Loucy (cell line): ENCODE results near the gene PITPNC1.

ENCODE experiments used
- CTCF ChIP-seq: fragments of 200-600 bp; sonication (generic); conservative IDR thresholded peaks from 2 replicates; pipeline ENCODE4 v1.5.1; 2014; ENCODE audit warnings: mild to moderate bottlenecking, antibody characterized with exemption, low read length
- EZH2phosphoT487 ChIP-seq: fragments of 200-600 bp; IDR thresholded peaks from 2 replicates; pipeline ENCODE4 v1.6.1; 2018; ENCODE audit warnings: antibody characterized with exemption, mild to moderate bottlenecking, moderate library complexity, borderline replicate concordance

- TF ChIP-seq CTCF (no peak), EZH2phosphoT487 (no peak)
Measured at GRCh38 chr17:67477687-67478086, 100.6 kb downstream of the PITPNC1 start.
